ENCODE results near the gene CLDN20. TPM values are rescaled to one million over a fixed set of nuclear protein-coding genes. Genes with fewer than 3 reads are reported as not detected.
"Not testable (repeated sequence)": the region's sequence is repeated elsewhere in the genome, so short reads cannot be mapped to it uniquely, and the experiment has no call there.

CLDN20 gene
- total RNA-seq, 1 experiment from 2014 or later, result not detected

- peak overlapping the region; percentile 96 for H3K4me3 ChIP-seq (ENCODE audit: low read length)
- peak overlapping the region; percentile 89 for H3K4me2 ChIP-seq (ENCODE audit: low read depth, low read length, poor library complexity, severe bottlenecking)
- H3K4me1 ChIP-seq (ENCODE audit: low read length), result peaks cover 39% of the 10 kb centered on the region
- H3K27me3 ChIP-seq (ENCODE audit: low read length); H4K20me1 ChIP-seq (ENCODE audit: insufficient read depth, low read depth, low read length); H3K9me2 ChIP-seq (replicated peaks; ENCODE audit: insufficient read depth, low read length); DNase-seq; H3K9me3 ChIP-seq (ENCODE audit: low read length); H3K27ac ChIP-seq (ENCODE audit: low read length); H2AFZ ChIP-seq (ENCODE audit: low read length): not testable (repeated sequence)
- peaks cover 61% of the 10 kb centered on the region for H3K79me2 ChIP-seq (ENCODE audit: low read length)
- peak overlapping the region; percentile 97 for H3K9ac ChIP-seq (ENCODE audit: low read length)
- H3K36me3 ChIP-seq (ENCODE audit: insufficient read depth, low read length), result peaks cover 46% of the 10 kb centered on the region
Measured at GRCh38 chr6:155312950-155313349, 49.1 kb downstream of the CLDN20 start.

GRCh38 chr6:155313602-155314091 is 49.8 kb downstream of the CLDN20 start:
- H3K9ac ChIP-seq (ENCODE audit: low read length), result peak overlapping the region; percentile 97
- peak overlapping the region; percentile 46; the same call in 1 of the 2 replicates for H2AFZ ChIP-seq (ENCODE audit: low read length)
- no peaks in the 10 kb centered on the region for H3K27me3 ChIP-seq (ENCODE audit: low read length)
- H3K79me2 ChIP-seq (ENCODE audit: low read length), result peaks cover 54% of the 10 kb centered on the region
- no peaks in the 10 kb centered on the region for H3K9me2 ChIP-seq (replicated peaks; ENCODE audit: insufficient read depth, low read length)
- H3K4me3 ChIP-seq (ENCODE audit: low read length), result peak overlapping the region; percentile 96
- DNase-seq, result peak; percentile 70
- H4K20me1 ChIP-seq (ENCODE audit: insufficient read depth, low read depth, low read length), result no peaks in the 10 kb centered on the region
- no peaks in the 10 kb centered on the region for H3K9me3 ChIP-seq (ENCODE audit: low read length)
- H3K36me3 ChIP-seq (ENCODE audit: insufficient read depth, low read length), result peaks cover 39% of the 10 kb centered on the region
- peaks cover 39% of the 10 kb centered on the region for H3K4me1 ChIP-seq (ENCODE audit: low read length)
- H3K27ac ChIP-seq (ENCODE audit: low read length), result peak overlapping the region; percentile 49
- H3K4me2 ChIP-seq (ENCODE audit: low read depth, low read length, poor library complexity, severe bottlenecking), result peak overlapping the region; percentile 89

GRCh38 chr6:155314092-155314772 is 50.4 kb downstream of the CLDN20 start, which contains the start of gene TFB1M:
Gene TFB1M, minus strand, starts transcription at chr6:155314484. Its CDS starts 56 bp downstream, at chr6:155314428.
- Histone ChIP-seq H3K9ac (ENCODE audit: low read length) (peak within 1 kb of the TSS; percentile 97), H3K79me2 (ENCODE audit: low read length) (peaks cover 50% of the 10 kb centered on the region), H3K27me3 (ENCODE audit: low read length) (no peaks in the 10 kb centered on the region), H4K20me1 (ENCODE audit: insufficient read depth, low read depth, low read length) (no peaks in the 10 kb centered on the region), H2AFZ (ENCODE audit: low read length) (peak within 1 kb of the TSS; percentile 46), H3K4me1 (ENCODE audit: low read length) (peaks cover 37% of the 10 kb centered on the region), H3K27ac (ENCODE audit: low read length) (peak within 1 kb of the TSS; percentile 87), H3K9me3 (ENCODE audit: low read length) (no peaks in the 10 kb centered on the region), H3K9me2 (replicated peaks; ENCODE audit: insufficient read depth, low read length) (no peaks in the 10 kb centered on the region), H3K36me3 (ENCODE audit: insufficient read depth, low read length) (peaks cover 33% of the 10 kb centered on the region), H3K4me3 (ENCODE audit: low read length) (peak within 1 kb of the TSS; percentile 96), H3K4me2 (ENCODE audit: low read depth, low read length, poor library complexity, severe bottlenecking) (peak within 1 kb of the TSS; percentile 89)
- peak; percentile 100 for DNase-seq

GRCh38 chr6:155314773-155315515 is 51.1 kb downstream of the CLDN20 start:
- DNase-seq, result peak; percentile 91
- H3K4me2 ChIP-seq (ENCODE audit: low read depth, low read length, poor library complexity, severe bottlenecking), result peak overlapping the region; percentile 85

GRCh38 chr6:155315516-155315871 is 51.7 kb downstream of the CLDN20 start:
- Histone ChIP-seq H3K27ac (ENCODE audit: low read length) (peak overlapping the region; percentile 87), H2AFZ (ENCODE audit: low read length) (peak overlapping the region; percentile 44; the same call in 1 of the 2 replicates), H3K36me3 (ENCODE audit: insufficient read depth, low read length) (peaks cover 21% of the 10 kb centered on the region), H4K20me1 (ENCODE audit: insufficient read depth, low read depth, low read length) (no peaks in the 10 kb centered on the region), H3K9me3 (ENCODE audit: low read length) (no peaks in the 10 kb centered on the region), H3K27me3 (ENCODE audit: low read length) (no peaks in the 10 kb centered on the region), H3K79me2 (ENCODE audit: low read length) (peaks cover 37% of the 10 kb centered on the region), H3K4me1 (ENCODE audit: low read length) (peaks cover 36% of the 10 kb centered on the region), H3K9ac (ENCODE audit: low read length) (peak overlapping the region; percentile 68), H3K9me2 (replicated peaks; ENCODE audit: insufficient read depth, low read length) (no peaks in the 10 kb centered on the region), H3K4me2 (ENCODE audit: low read depth, low read length, poor library complexity, severe bottlenecking) (peak overlapping the region; percentile 85), H3K4me3 (ENCODE audit: low read length) (peak overlapping the region; percentile 69)
- no peak for DNase-seq

More at GRCh38 chr6:155314773-155315515, 51.1 kb downstream of the CLDN20 start:
- Histone ChIP-seq H4K20me1 (ENCODE audit: insufficient read depth, low read depth, low read length) (no peaks in the 10 kb centered on the region), H3K27ac (ENCODE audit: low read length) (peak overlapping the region; percentile 87), H3K27me3 (ENCODE audit: low read length) (no peaks in the 10 kb centered on the region), H3K4me1 (ENCODE audit: low read length) (peaks cover 35% of the 10 kb centered on the region), H3K4me3 (ENCODE audit: low read length) (peak overlapping the region; percentile 69), H3K9ac (ENCODE audit: low read length) (peak overlapping the region; percentile 68), H2AFZ (ENCODE audit: low read length) (peak overlapping the region; percentile 44), H3K79me2 (ENCODE audit: low read length) (peaks cover 43% of the 10 kb centered on the region), H3K9me2 (replicated peaks; ENCODE audit: insufficient read depth, low read length) (no peaks in the 10 kb centered on the region), H3K9me3 (ENCODE audit: low read length) (no peaks in the 10 kb centered on the region), H3K36me3 (ENCODE audit: insufficient read depth, low read length) (peaks cover 26% of the 10 kb centered on the region)

GRCh38 chr6:155316419-155316818 is 52.6 kb downstream of the CLDN20 start:
- Histone ChIP-seq H3K4me3 (ENCODE audit: low read length) (no peak overlapping the region), H3K36me3 (ENCODE audit: insufficient read depth, low read length) (peaks cover 12% of the 10 kb centered on the region), H4K20me1 (ENCODE audit: insufficient read depth, low read depth, low read length) (no peaks in the 10 kb centered on the region), H3K4me2 (ENCODE audit: low read depth, low read length, poor library complexity, severe bottlenecking) (no peak overlapping the region), H3K4me1 (ENCODE audit: low read length) (peaks cover 36% of the 10 kb centered on the region), H3K27me3 (ENCODE audit: low read length) (no peaks in the 10 kb centered on the region), H3K9me3 (ENCODE audit: low read length) (no peaks in the 10 kb centered on the region), H2AFZ (ENCODE audit: low read length) (peak overlapping the region; percentile 6; the same call in 1 of the 2 replicates), H3K79me2 (ENCODE audit: low read length) (peaks cover 29% of the 10 kb centered on the region), H3K9me2 (replicated peaks; ENCODE audit: insufficient read depth, low read length) (no peaks in the 10 kb centered on the region), H3K27ac (ENCODE audit: low read length) (no peak overlapping the region), H3K9ac (ENCODE audit: low read length) (no peak overlapping the region)
- DNase-seq, result no peak

GRCh38 chr6:155317186-155317585 is 53.4 kb downstream of the CLDN20 start:
- Histone ChIP-seq H4K20me1 (ENCODE audit: insufficient read depth, low read depth, low read length) (no peaks in the 10 kb centered on the region), H3K9me3 (ENCODE audit: low read length) (no peaks in the 10 kb centered on the region), H2AFZ (ENCODE audit: low read length) (no peak overlapping the region), H3K79me2 (ENCODE audit: low read length) (peaks cover 21% of the 10 kb centered on the region), H3K9ac (ENCODE audit: low read length) (no peak overlapping the region), H3K36me3 (ENCODE audit: insufficient read depth, low read length) (peaks cover 5% of the 10 kb centered on the region; the same call in 1 of the 2 replicates), H3K9me2 (replicated peaks; ENCODE audit: insufficient read depth, low read length) (no peaks in the 10 kb centered on the region), H3K4me1 (ENCODE audit: low read length) (peaks cover 35% of the 10 kb centered on the region), H3K27me3 (ENCODE audit: low read length) (no peaks in the 10 kb centered on the region), H3K27ac (ENCODE audit: low read length) (no peak overlapping the region), H3K4me2 (ENCODE audit: low read depth, low read length, poor library complexity, severe bottlenecking) (no peak overlapping the region), H3K4me3 (ENCODE audit: low read length) (no peak overlapping the region)
- peak; percentile 67 for DNase-seq

- no peaks in the 10 kb centered on the region for H3K9me3 ChIP-seq (ENCODE audit: low read length)
- H2AFZ ChIP-seq (ENCODE audit: low read length), result no peak overlapping the region
- H3K27ac ChIP-seq (ENCODE audit: low read length), result no peak overlapping the region
- no peak overlapping the region for H3K9ac ChIP-seq (ENCODE audit: low read length)
- no peaks in the 10 kb centered on the region for H3K36me3 ChIP-seq (ENCODE audit: insufficient read depth, low read length)
- H3K9me2 ChIP-seq (replicated peaks; ENCODE audit: insufficient read depth, low read length), result no peaks in the 10 kb centered on the region
- no peaks in the 10 kb centered on the region for H3K79me2 ChIP-seq (ENCODE audit: low read length)
- no peak overlapping the region for H3K4me3 ChIP-seq (ENCODE audit: low read length)
- no peak for DNase-seq
- H3K4me1 ChIP-seq (ENCODE audit: low read length), result peaks cover 20% of the 10 kb centered on the region
- no peaks in the 10 kb centered on the region for H4K20me1 ChIP-seq (ENCODE audit: insufficient read depth, low read depth, low read length)
- H3K27me3 ChIP-seq (ENCODE audit: low read length), result no peaks in the 10 kb centered on the region
- H3K4me2 ChIP-seq (ENCODE audit: low read depth, low read length, poor library complexity, severe bottlenecking), result no peak overlapping the region
Measured at GRCh38 chr6:155319902-155320301, 56.1 kb downstream of the CLDN20 start.

Data from Karpas-422 (cell line).